Osteocyte (in vitro differentiated cells): ENCODE measurements around the gene PRRC2B. TPM values are rescaled to one million over a fixed set of nuclear protein-coding genes. Genes with fewer than 3 reads are reported as not detected.

Source experiments
- DNase-seq: peaks from one replicate; pipeline ENCODE4 v3.0.0; 2021; ENCODE audit warnings: mixed read lengths; ENCODE audit not compliant: unreplicated experiment; ENCODE audit errors: extremely low spot score
- H3K27ac Mint-ChIP-seq: one replicate; pipeline ENCODE4 v1.8.0; 2021; ENCODE audit warnings: mild to moderate bottlenecking, mixed read lengths; ENCODE audit not compliant: unreplicated experiment
- H3K27me3 Mint-ChIP-seq: one replicate; pipeline ENCODE4 v1.8.0; 2021; ENCODE audit warnings: mixed read lengths; ENCODE audit not compliant: unreplicated experiment
- H3K36me3 Mint-ChIP-seq: one replicate; pipeline ENCODE4 v1.8.0; 2021; ENCODE audit warnings: mixed read lengths; ENCODE audit not compliant: unreplicated experiment
- H3K4me1 Mint-ChIP-seq: one replicate; pipeline ENCODE4 v1.8.0; 2021; ENCODE audit warnings: mixed read lengths; ENCODE audit not compliant: unreplicated experiment
- H3K4me3 Mint-ChIP-seq: one replicate; pipeline ENCODE4 v1.8.0; 2021; ENCODE audit warnings: mild to moderate bottlenecking, moderate library complexity, mixed read lengths; ENCODE audit not compliant: unreplicated experiment
- H3K9me3 Mint-ChIP-seq: one replicate; pipeline ENCODE4 v1.8.0; 2021; ENCODE audit warnings: mixed read lengths; ENCODE audit not compliant: unreplicated experiment
- total RNA-seq: library from RNA; stranded (reverse); gene quantifications from 2 replicates; pipeline ENCODE4 v1.2.1, GENCODE V29; 2021
- TF ChIP-seq, protein P1 (sequence below): fragments of 200-600 bp; sonication (generic); IDR thresholded peaks from 2 replicates; pipeline ENCODE4 v1.5.0; 2021; ENCODE audit warnings: antibody characterized with exemption, mild to moderate bottlenecking, moderate library complexity

Gene PRRC2B
- total RNA-seq, 1 donor from 2014 or later = 290 TPM

- TF ChIP-seq, protein P1, sequence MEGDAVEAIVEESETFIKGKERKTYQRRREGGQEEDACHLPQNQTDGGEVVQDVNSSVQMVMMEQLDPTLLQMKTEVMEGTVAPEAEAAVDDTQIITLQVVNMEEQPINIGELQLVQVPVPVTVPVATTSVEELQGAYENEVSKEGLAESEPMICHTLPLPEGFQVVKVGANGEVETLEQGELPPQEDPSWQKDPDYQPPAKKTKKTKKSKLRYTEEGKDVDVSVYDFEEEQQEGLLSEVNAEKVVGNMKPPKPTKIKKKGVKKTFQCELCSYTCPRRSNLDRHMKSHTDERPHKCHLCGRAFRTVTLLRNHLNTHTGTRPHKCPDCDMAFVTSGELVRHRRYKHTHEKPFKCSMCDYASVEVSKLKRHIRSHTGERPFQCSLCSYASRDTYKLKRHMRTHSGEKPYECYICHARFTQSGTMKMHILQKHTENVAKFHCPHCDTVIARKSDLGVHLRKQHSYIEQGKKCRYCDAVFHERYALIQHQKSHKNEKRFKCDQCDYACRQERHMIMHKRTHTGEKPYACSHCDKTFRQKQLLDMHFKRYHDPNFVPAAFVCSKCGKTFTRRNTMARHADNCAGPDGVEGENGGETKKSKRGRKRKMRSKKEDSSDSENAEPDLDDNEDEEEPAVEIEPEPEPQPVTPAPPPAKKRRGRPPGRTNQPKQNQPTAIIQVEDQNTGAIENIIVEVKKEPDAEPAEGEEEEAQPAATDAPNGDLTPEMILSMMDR = no peak
- H3K36me3 Mint-ChIP-seq = peaks cover 33% of the 10 kb centered on the region
- H3K4me1 Mint-ChIP-seq = no peaks in the 10 kb centered on the region
- no peaks in the 10 kb centered on the region for H3K9me3 Mint-ChIP-seq
- no peak for DNase-seq
- H3K4me3 Mint-ChIP-seq = no peak overlapping the region
- no peak overlapping the region for H3K27ac Mint-ChIP-seq
- H3K27me3 Mint-ChIP-seq = no peaks in the 10 kb centered on the region
Measured at GRCh38 chr9:131516100-131516499, 122.2 kb downstream of the PRRC2B start.

DNA sequence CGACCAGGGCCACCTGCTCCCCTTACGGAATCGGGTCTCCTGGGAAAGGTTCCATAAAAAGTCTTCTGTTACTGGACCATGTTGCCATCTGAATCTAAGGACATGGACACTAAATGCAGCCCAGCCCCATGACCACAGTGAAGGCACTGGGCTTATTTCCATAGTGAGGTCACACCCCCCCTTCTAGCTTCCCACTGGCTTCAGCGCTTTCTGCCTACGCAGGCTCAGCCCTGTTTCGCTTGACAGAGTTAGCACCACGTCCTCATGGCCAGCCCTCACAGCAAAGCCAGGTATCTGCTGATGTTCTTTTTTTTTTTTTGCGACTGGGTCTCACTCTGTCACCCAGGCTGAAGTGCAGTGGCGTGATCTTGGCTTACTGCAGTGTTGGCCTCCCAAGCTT is 123.0 kb downstream of the PRRC2B start:
- H3K27ac Mint-ChIP-seq = no peak overlapping the region
- no peak for DNase-seq
- H3K4me1 Mint-ChIP-seq = no peaks in the 10 kb centered on the region
- no peak overlapping the region for H3K4me3 Mint-ChIP-seq
- no peaks in the 10 kb centered on the region for H3K27me3 Mint-ChIP-seq
- TF ChIP-seq, protein P1 = no peak
- peaks cover 31% of the 10 kb centered on the region for H3K36me3 Mint-ChIP-seq
- H3K9me3 Mint-ChIP-seq = no peaks in the 10 kb centered on the region

- no peaks in the 10 kb centered on the region for H3K9me3 Mint-ChIP-seq
- no peaks in the 10 kb centered on the region for H3K27me3 Mint-ChIP-seq
- peaks cover 33% of the 10 kb centered on the region for H3K36me3 Mint-ChIP-seq
- TF ChIP-seq, protein P1 = no peak
- H3K4me3 Mint-ChIP-seq = no peak overlapping the region
- H3K27ac Mint-ChIP-seq = no peak overlapping the region
- H3K4me1 Mint-ChIP-seq = no peaks in the 10 kb centered on the region
- DNase-seq = no peak
Measured at GRCh38 chr9:131517761-131518190, 123.9 kb downstream of the PRRC2B start.

DNA sequence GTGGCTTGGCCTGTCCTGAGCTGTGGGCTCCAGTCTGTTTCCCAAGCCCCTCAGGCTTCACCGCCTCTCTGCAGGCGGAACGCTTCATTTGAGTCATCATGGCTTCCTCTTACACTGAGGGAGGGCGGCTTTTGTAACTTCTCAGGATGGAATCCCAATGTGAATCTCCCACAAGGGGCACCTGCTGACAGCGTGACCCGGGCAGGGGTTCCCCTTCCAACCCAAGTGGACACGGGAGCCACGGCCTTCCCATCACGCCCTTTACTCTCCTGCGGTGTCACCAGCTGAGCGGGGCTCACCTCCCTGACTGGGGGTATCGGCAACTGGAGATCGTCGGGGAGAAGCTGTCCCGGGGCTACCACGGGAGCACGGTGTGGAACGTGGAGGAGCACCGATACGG is 124.7 kb downstream of the PRRC2B start:
- TF ChIP-seq, protein P1 = no peak
- Mint-ChIP-seq H3K36me3 (peaks cover 33% of the 10 kb centered on the region), H3K27ac (no peak overlapping the region), H3K4me1 (no peaks in the 10 kb centered on the region), H3K4me3 (no peak overlapping the region), H3K9me3 (no peaks in the 10 kb centered on the region), H3K27me3 (no peaks in the 10 kb centered on the region)
- DNase-seq = no peak

DNA sequence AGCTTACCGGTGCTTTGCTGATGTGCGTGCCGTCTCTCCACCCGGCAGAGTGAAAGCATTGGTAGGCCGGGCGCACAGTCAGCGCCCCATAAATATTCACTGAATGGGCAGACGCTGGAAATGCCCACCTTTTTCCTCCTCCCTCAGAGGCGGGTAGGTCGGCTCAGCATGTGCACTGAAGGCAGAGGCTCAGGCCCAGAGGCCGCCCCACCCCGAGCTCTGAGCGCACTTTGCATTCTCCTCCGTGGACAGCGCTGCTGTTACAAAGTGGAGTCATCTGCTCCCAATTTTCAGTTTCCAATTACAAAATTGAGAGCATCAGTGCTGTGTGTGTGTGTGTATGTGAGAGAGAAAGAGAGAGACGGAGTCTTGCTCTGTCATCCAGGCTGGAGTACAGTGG is 126.6 kb downstream of the PRRC2B start:
- Mint-ChIP-seq H3K27me3 (no peaks in the 10 kb centered on the region), H3K4me1 (peaks cover 8% of the 10 kb centered on the region), H3K9me3 (no peaks in the 10 kb centered on the region), H3K36me3 (peaks cover 28% of the 10 kb centered on the region), H3K27ac (no peak overlapping the region), H3K4me3 (no peak overlapping the region)
- TF ChIP-seq, protein P1 = no peak
- DNase-seq = no peak
